Prostate gland (tissue), 2 donors: Measurements from ENCODE around the gene COX14. TPM values are rescaled to one million over a fixed set of nuclear protein-coding genes. Genes with fewer than 3 reads are reported as not detected.
"Not testable (repeated sequence)": the region's sequence is repeated elsewhere in the genome, so short reads cannot be mapped to it uniquely, and the experiment has no call there.

Experiments used
- DNase-seq: peaks from one replicate; pipeline ENCODE4 v3.0.0-alpha.2; 2019; ENCODE audit warnings: low spot score
- H3K27ac ChIP-seq, 2 donors: fragments of 200-600 bp; sonication (generic); 2 replicates each; pipeline ENCODE4 v1.5.1; 2017 to 2019
- H3K27me3 ChIP-seq: fragments of 200-600 bp; sonication (generic); replicated peaks from 2 replicates; pipeline ENCODE4 v1.5.1; 2019; ENCODE audit not compliant: insufficient read depth
- H3K36me3 ChIP-seq, 2 donors: fragments of 200-600 bp; sonication (generic); 1 replicate in 1 of 2; 2 replicates in 1 of 2; pipeline versions ENCODE4 v1.5.1 to v1.8.1; 2017 to 2019
- H3K4me1 ChIP-seq: fragments of 200-600 bp; sonication (generic); replicated peaks from 2 replicates; pipeline ENCODE4 v1.5.1; 2019
- H3K4me3 ChIP-seq, 2 donors: fragments of 200-600 bp; sonication (generic); 2 replicates each; pipeline ENCODE4 v1.5.1; 2017 to 2019
- H3K9me3 ChIP-seq: fragments of 200-600 bp; sonication (generic); 2 replicates; pipeline ENCODE4 v1.5.1; 2017
- CTCF ChIP-seq, 4 experiments: fragments of 200-600 bp in 2 of 4; fragments of 450-650 bp in 2 of 4; sonication (generic) in 2 of 4; IDR thresholded peaks; 1 replicate in 3 of 4; 2 replicates in 1 of 4; pipeline ENCODE4 v1.5.1; 2016 to 2019; ENCODE audit warnings: antibody characterized with exemption in 4 of 4, mild to moderate bottlenecking in 2 of 4, moderate library complexity in 2 of 4
- POLR2A ChIP-seq: fragments of 450-650 bp; IDR thresholded peaks from one replicate; pipeline ENCODE4 v1.6.1; 2016; ENCODE audit warnings: antibody characterized with exemption, mild to moderate bottlenecking
- POLR2AphosphoS5 ChIP-seq: sonication (generic); formaldehyde crosslinking; IDR thresholded peaks from one replicate; pipeline ENCODE4 v1.6.1; 2017; ENCODE audit warnings: antibody characterized with exemption
- WGBS: methylation state at CpG from one replicate; pipeline ENCODE4 v1.1.5; 2018; 5-methylcytosine and 5-hydroxymethylcytosine counted together
- intact Hi-C: fragments of 100-400 bp; cut with DNase I; formaldehyde crosslinking; loops from one replicate; pipeline ENCODE4 v1.14.2; 2022
- total RNA-seq, 2 donors: library from RNA; depleted of rRNA; stranded (reverse); fragments of >200 nt; gene quantifications; one replicate each; pipeline ENCODE4 v1.1.0, GENCODE V29; 2016

The COX14 gene
- total RNA-seq, 2 donors from 2014 or later, result 59.9 to 84.6 TPM

- intact Hi-C loops, result no loop called here
- H3K27ac ChIP-seq, result no peak overlapping the region
- H3K4me1 ChIP-seq, result no peaks in the 10 kb centered on the region
- no peaks in the 10 kb centered on the region for H3K36me3 ChIP-seq
- no peak overlapping the region for H3K4me3 ChIP-seq
- TF ChIP-seq POLR2A (no peak), CTCF (IDR thresholded peaks at IDR 0.05) (no peak), POLR2AphosphoS5 (no peak)
- WGBS, result 79% methylated on average over 2 of the region's 2 CpGs
- no peaks in the 10 kb centered on the region for H3K9me3 ChIP-seq
- no peaks in the 10 kb centered on the region for H3K27me3 ChIP-seq
- no peak for DNase-seq
Observed at GRCh38 chr12:50145439-50145838, 33.4 kb downstream of the COX14 start.

- Histone ChIP-seq H3K36me3 (no peaks in the 10 kb centered on the region), H3K27me3 (no peaks in the 10 kb centered on the region), H3K4me1 (no peaks in the 10 kb centered on the region), H3K9me3 (no peaks in the 10 kb centered on the region), H3K4me3 (no peak overlapping the region), H3K27ac (no peak overlapping the region)
- TF ChIP-seq CTCF (IDR thresholded peaks at IDR 0.05) (no peak), POLR2AphosphoS5 (no peak), POLR2A (no peak)
- intact Hi-C loops, result no loop called here
- DNase-seq, result no peak
- WGBS, result 100% methylated on average over 4 of the region's 4 CpGs
Observed at GRCh38 chr12:50147281-50147680, 35.2 kb downstream of the COX14 start.

DNA sequence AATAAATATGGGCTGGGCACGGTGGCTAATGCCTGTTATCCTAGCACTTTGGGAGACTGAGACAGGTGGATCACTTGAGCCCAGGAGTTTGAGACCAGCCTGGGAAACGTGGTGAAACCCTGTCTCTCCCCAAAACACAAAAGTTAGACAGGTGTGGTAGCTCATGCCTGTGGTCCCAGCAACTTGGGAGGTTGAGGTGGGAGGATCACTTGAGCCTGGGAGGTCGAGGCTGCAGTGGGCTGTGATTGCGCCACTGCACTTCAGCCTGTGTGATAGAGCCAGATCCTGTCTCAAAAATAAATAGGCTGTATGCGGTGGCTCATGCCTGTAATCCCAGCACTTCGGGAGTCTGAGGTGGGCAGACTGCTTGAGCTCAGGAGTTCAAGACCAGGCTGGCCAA lies 36.0 kb downstream of the COX14 start:
- 98% methylated on average over 6 of the region's 6 CpGs for WGBS
- H3K36me3 ChIP-seq, H3K27me3 ChIP-seq, H3K4me3 ChIP-seq, H3K9me3 ChIP-seq, DNase-seq, H3K4me1 ChIP-seq, intact Hi-C loops, H3K27ac ChIP-seq: not testable (repeated sequence)

- intact Hi-C loops, result no loop called here
- Histone ChIP-seq H3K4me1 (no peaks in the 10 kb centered on the region), H3K36me3 (no peaks in the 10 kb centered on the region), H3K9me3 (no peaks in the 10 kb centered on the region), H3K27ac (no peak overlapping the region), H3K4me3 (no peak overlapping the region), H3K27me3 (no peaks in the 10 kb centered on the region)
- 71% methylated on average over 3 of the region's 3 CpGs for WGBS
- no peak for DNase-seq
- no peak for TF ChIP-seq POLR2AphosphoS5
- no peak for TF ChIP-seq CTCF (IDR thresholded peaks at IDR 0.05)
- no peak for TF ChIP-seq POLR2A
Observed at GRCh38 chr12:50149311-50149710, 37.3 kb downstream of the COX14 start.

GRCh38 chr12:50151047-50151687 lies 39.1 kb downstream of the COX14 start:
- intact Hi-C loops, result no loop called here
- no peak overlapping the region for H3K27ac ChIP-seq
- H3K36me3 ChIP-seq, result no peaks in the 10 kb centered on the region
- 64% methylated on average over 1 of the region's 1 CpG for WGBS
- TF ChIP-seq CTCF (IDR thresholded peaks at IDR 0.05) (no peak), POLR2A (no peak), POLR2AphosphoS5 (no peak)
- no peaks in the 10 kb centered on the region for H3K9me3 ChIP-seq
- H3K27me3 ChIP-seq, result no peaks in the 10 kb centered on the region
- H3K4me1 ChIP-seq, result no peaks in the 10 kb centered on the region
- H3K4me3 ChIP-seq, result no peak overlapping the region
- no peak for DNase-seq

DNA sequence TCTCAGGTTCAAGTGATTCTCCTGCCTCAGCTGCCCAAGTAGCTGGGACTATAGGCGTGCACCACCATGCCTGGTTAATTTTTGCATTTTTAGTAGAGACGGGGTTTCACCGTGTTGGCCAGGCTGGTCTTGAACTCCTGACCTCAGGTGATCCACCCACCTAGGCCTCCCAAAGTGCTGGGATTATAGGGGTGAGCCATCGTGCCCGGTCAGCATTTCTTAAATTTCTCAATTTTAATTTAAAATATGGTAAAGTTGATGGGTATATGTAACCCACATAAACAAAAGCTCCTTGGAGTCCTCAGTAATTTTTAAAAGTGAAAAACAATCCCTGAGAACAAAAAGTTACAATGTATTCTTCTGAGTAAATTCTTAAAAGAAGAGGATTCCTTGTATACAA lies 42.9 kb downstream of the COX14 start:
- DNase-seq, H3K9me3 ChIP-seq, H3K27me3 ChIP-seq, intact Hi-C loops, H3K36me3 ChIP-seq, H3K27ac ChIP-seq, H3K4me3 ChIP-seq, H3K4me1 ChIP-seq: not testable (repeated sequence)
- WGBS, result 93% methylated on average over 5 of the region's 5 CpGs
